ENCODE data around the gene RHAG. TPM values are rescaled to one million over a fixed set of nuclear protein-coding genes. Genes with fewer than 3 reads are reported as not detected.
"Not testable (repeated sequence)": the region's sequence is repeated elsewhere in the genome, so short reads cannot be mapped to it uniquely, and the experiment has no call there.

Gene RHAG
- polyA plus RNA-seq, 1 donor: 1.3 TPM

- no peak overlapping the region for H3K27ac ChIP-seq (ENCODE audit: low read length)
- no peaks in the 10 kb centered on the region for H3K4me1 ChIP-seq (ENCODE audit: control insufficient read depth, insufficient read depth, low read length)
- H3K27me3 ChIP-seq (ENCODE audit: control insufficient read depth, insufficient read depth, low read length): no peaks in the 10 kb centered on the region
- no peaks in the 10 kb centered on the region for H3K36me3 ChIP-seq (ENCODE audit: control insufficient read depth, insufficient read depth, low read length)
- WGBS (ENCODE audit: insufficient coverage, low lambda C conversion rate): no CpG with 5 or more reads among the region's 1 CpG
- H3K9me3 ChIP-seq (ENCODE audit: control insufficient read depth, low read depth, low read length): no peaks in the 10 kb centered on the region
- no peak for DNase-seq
- H3K4me3 ChIP-seq (ENCODE audit: low read length): no peak overlapping the region
These were observed 27.4 kb downstream of the RHAG start for GRCh38 chr6:49609285-49609684.

- not testable (repeated sequence) for H3K27me3 ChIP-seq (ENCODE audit: control insufficient read depth, insufficient read depth, low read length); H3K4me1 ChIP-seq (ENCODE audit: control insufficient read depth, insufficient read depth, low read length); H3K4me3 ChIP-seq (ENCODE audit: low read length); H3K36me3 ChIP-seq (ENCODE audit: control insufficient read depth, insufficient read depth, low read length); DNase-seq; H3K27ac ChIP-seq (ENCODE audit: low read length); H3K9me3 ChIP-seq (ENCODE audit: control insufficient read depth, low read depth, low read length)
- WGBS (ENCODE audit: insufficient coverage, low lambda C conversion rate): no CpG with 5 or more reads among the region's 9 CpGs
These were observed 28.4 kb downstream of the RHAG start for GRCh38 chr6:49608275-49608674.

- Histone ChIP-seq H3K36me3 (ENCODE audit: control insufficient read depth, insufficient read depth, low read length) (no peaks in the 10 kb centered on the region), H3K27ac (ENCODE audit: low read length) (no peak overlapping the region), H3K27me3 (ENCODE audit: control insufficient read depth, insufficient read depth, low read length) (no peaks in the 10 kb centered on the region), H3K4me1 (ENCODE audit: control insufficient read depth, insufficient read depth, low read length) (no peaks in the 10 kb centered on the region), H3K4me3 (ENCODE audit: low read length) (no peak overlapping the region), H3K9me3 (ENCODE audit: control insufficient read depth, low read depth, low read length) (no peaks in the 10 kb centered on the region)
- no peak for DNase-seq
These were observed 29.2 kb downstream of the RHAG start for GRCh38 chr6:49607391-49607982.

DNA sequence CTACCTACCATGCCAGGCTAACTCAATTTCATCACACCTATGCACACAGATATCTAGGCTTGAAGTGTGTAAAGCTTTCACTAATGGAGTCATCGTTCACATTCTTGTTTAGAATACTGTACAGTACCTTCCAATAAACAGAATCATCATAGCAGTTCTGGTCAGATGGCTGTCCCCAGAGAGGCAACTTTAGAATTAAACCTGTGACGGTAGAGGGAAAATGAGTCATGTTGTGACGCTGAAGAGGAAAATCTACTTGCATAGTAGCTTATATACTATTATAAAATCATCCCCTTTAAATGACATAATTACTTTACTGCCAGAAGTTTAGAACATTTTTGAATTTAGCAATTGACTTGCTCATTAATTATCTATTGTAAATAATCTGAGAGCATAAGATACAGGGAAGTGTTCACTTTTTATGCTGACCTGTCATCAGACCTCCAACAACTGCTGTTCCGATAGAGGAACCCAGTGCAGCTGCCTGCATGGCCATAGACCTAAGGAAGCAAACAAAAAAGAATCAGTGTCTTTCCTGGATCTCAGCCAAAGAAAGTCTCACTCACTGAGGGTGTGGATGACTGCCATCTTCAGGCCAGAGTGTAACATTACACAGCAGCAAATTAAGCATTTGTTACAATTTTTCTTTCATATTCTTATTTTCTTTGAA, 29.8 kb downstream of the RHAG start:
- no peaks in the 10 kb centered on the region for H3K36me3 ChIP-seq (ENCODE audit: control insufficient read depth, insufficient read depth, low read length)
- H3K27me3 ChIP-seq (ENCODE audit: control insufficient read depth, insufficient read depth, low read length): no peaks in the 10 kb centered on the region
- H3K27ac ChIP-seq (ENCODE audit: low read length): no peak overlapping the region
- WGBS (ENCODE audit: insufficient coverage, low lambda C conversion rate): 40% methylated on average over 2 of the region's 4 CpGs
- DNase-seq: peak; percentile 64 to 65
- H3K9me3 ChIP-seq (ENCODE audit: control insufficient read depth, low read depth, low read length): no peaks in the 10 kb centered on the region
- H3K4me1 ChIP-seq (ENCODE audit: control insufficient read depth, insufficient read depth, low read length): no peaks in the 10 kb centered on the region
- no peak overlapping the region for H3K4me3 ChIP-seq (ENCODE audit: low read length)

DNA sequence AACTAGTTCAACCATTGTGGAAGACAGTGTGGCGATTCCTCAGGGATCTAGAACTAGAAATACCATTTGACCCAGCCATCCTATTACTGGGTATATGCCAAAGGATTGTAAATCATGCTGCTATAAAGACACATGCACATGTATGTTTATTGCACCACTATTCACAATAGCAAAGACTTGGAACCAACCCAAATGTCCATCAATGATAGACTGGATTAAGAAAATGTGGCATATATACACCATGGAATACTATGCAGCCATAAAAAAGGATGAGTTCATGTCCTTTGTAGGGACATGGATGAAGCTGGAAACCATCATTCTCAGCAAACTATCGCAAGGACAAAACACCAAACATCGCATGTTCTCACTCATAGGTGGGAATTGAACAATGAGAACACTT, 32.6 kb downstream of the RHAG start:
- WGBS (ENCODE audit: insufficient coverage, low lambda C conversion rate): no CpG with 5 or more reads among the region's 3 CpGs
- H3K36me3 ChIP-seq (ENCODE audit: control insufficient read depth, insufficient read depth, low read length): not testable (repeated sequence)

DNA sequence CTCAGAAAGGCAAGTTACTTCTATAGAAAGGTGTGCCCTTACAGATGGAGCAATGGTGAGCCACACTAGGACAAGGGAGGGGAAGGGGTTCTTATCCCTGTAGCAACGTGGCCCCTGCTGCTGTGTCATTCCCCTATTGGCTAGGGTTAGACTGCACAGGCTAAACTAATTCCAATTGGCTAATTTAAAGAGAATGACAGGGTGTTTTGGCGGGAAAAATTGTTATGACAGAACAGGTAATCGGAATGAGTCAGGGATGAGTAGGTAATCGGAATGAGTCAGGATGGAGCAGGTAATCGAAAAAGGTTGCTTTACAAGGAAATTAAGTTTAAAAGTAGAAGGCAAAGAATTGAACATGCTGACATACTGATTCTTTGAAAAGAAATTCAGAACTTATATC, 49.4 kb downstream of the RHAG start:
- not testable (repeated sequence) for H3K4me3 ChIP-seq (ENCODE audit: low read length); H3K36me3 ChIP-seq (ENCODE audit: control insufficient read depth, insufficient read depth, low read length); H3K27me3 ChIP-seq (ENCODE audit: control insufficient read depth, insufficient read depth, low read length); H3K9me3 ChIP-seq (ENCODE audit: control insufficient read depth, low read depth, low read length); H3K27ac ChIP-seq (ENCODE audit: low read length); H3K4me1 ChIP-seq (ENCODE audit: control insufficient read depth, insufficient read depth, low read length); DNase-seq
- WGBS (ENCODE audit: insufficient coverage, low lambda C conversion rate): 100% methylated on average over 4 of the region's 5 CpGs

More for the DNA sequence above, 32.6 kb downstream of the RHAG start:
- H3K9me3 ChIP-seq (ENCODE audit: control insufficient read depth, low read depth, low read length); H3K4me1 ChIP-seq (ENCODE audit: control insufficient read depth, insufficient read depth, low read length); H3K4me3 ChIP-seq (ENCODE audit: low read length); H3K27me3 ChIP-seq (ENCODE audit: control insufficient read depth, insufficient read depth, low read length); H3K27ac ChIP-seq (ENCODE audit: low read length); DNase-seq: not testable (repeated sequence)

- Histone ChIP-seq H3K27me3 (ENCODE audit: control insufficient read depth, insufficient read depth, low read length) (no peaks in the 10 kb centered on the region), H3K9me3 (ENCODE audit: control insufficient read depth, low read depth, low read length) (no peaks in the 10 kb centered on the region), H3K27ac (ENCODE audit: low read length) (no peak overlapping the region), H3K4me3 (ENCODE audit: low read length) (no peak overlapping the region), H3K36me3 (ENCODE audit: control insufficient read depth, insufficient read depth, low read length) (no peaks in the 10 kb centered on the region), H3K4me1 (ENCODE audit: control insufficient read depth, insufficient read depth, low read length) (no peaks in the 10 kb centered on the region)
- 60% methylated on average over 1 of the region's 1 CpG for WGBS (ENCODE audit: insufficient coverage, low lambda C conversion rate)
- DNase-seq: no peak
These were observed 54.1 kb downstream of the RHAG start for GRCh38 chr6:49582529-49582928.

- no peaks in the 10 kb centered on the region for H3K9me3 ChIP-seq (ENCODE audit: control insufficient read depth, low read depth, low read length)
- DNase-seq: no peak
- H3K27ac ChIP-seq (ENCODE audit: low read length): no peak overlapping the region
- no peaks in the 10 kb centered on the region for H3K4me1 ChIP-seq (ENCODE audit: control insufficient read depth, insufficient read depth, low read length)
- H3K36me3 ChIP-seq (ENCODE audit: control insufficient read depth, insufficient read depth, low read length): no peaks in the 10 kb centered on the region
- no peaks in the 10 kb centered on the region for H3K27me3 ChIP-seq (ENCODE audit: control insufficient read depth, insufficient read depth, low read length)
- no peak overlapping the region for H3K4me3 ChIP-seq (ENCODE audit: low read length)
These were observed 57.0 kb downstream of the RHAG start for GRCh38 chr6:49579649-49580048.

DNA sequence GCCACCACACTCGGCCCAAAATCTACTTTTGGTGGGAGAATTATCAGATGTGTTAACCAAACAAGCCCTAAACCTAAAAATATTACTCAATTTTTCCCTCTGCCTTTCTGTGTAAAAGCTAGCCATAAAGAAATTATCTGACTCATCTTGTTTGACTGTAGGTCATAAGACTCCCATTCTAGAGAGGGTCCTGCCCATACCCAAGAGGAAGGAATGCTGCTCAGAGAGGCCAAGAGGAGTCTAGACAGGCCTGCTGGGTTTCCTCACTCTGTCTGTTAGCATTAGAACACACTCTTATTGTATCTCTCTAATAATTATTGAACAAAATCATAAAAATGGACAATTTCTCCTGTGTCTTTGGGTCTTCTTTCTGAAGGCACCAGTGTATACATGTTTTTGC, 60.0 kb downstream of the RHAG start:
- no CpG with 5 or more reads among the region's 1 CpG for WGBS (ENCODE audit: insufficient coverage, low lambda C conversion rate)
- Histone ChIP-seq H3K9me3 (ENCODE audit: control insufficient read depth, low read depth, low read length) (peaks cover 2% of the 10 kb centered on the region), H3K36me3 (ENCODE audit: control insufficient read depth, insufficient read depth, low read length) (no peaks in the 10 kb centered on the region), H3K4me1 (ENCODE audit: control insufficient read depth, insufficient read depth, low read length) (no peaks in the 10 kb centered on the region), H3K27me3 (ENCODE audit: control insufficient read depth, insufficient read depth, low read length) (no peaks in the 10 kb centered on the region), H3K4me3 (ENCODE audit: low read length) (no peak overlapping the region), H3K27ac (ENCODE audit: low read length) (no peak overlapping the region)
- no peak for DNase-seq

DNA sequence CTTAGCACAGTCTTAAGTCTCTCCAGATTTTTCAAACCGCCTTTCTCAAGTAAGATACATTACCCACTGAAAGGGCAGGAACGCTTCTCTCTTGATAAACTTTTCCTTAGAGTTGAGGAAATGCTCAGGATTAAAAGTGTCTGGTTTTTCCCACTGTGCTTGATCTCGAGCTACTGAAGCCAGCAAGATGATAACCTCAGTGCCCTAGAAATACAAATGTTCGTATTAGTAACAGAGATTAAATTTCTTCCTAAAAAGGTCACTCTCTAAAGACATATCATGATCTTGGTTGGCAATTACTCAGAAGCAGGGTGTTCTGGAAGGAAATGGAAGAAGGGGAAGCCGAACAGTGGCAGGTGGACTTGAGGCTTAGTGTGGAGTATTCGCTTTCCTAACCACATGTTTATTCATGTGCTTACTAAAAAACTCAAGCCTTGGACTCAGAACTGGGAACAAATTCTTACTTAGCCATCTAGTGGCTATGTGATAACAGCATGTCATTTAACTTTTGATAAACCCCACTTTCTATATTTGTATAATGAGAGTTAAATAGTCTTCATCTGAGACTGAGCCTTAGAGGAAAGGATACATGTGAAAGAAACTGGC, 66.1 kb downstream of the RHAG start:
- no peaks in the 10 kb centered on the region for H3K4me1 ChIP-seq (ENCODE audit: control insufficient read depth, insufficient read depth, low read length)
- H3K9me3 ChIP-seq (ENCODE audit: control insufficient read depth, low read depth, low read length): peaks cover 2% of the 10 kb centered on the region
- no peak for DNase-seq
- no CpG with 5 or more reads among the region's 6 CpGs for WGBS (ENCODE audit: insufficient coverage, low lambda C conversion rate)
- no peak overlapping the region for H3K27ac ChIP-seq (ENCODE audit: low read length)
- H3K36me3 ChIP-seq (ENCODE audit: control insufficient read depth, insufficient read depth, low read length): no peaks in the 10 kb centered on the region
- H3K27me3 ChIP-seq (ENCODE audit: control insufficient read depth, insufficient read depth, low read length): no peaks in the 10 kb centered on the region
- H3K4me3 ChIP-seq (ENCODE audit: low read length): no peak overlapping the region

DNA sequence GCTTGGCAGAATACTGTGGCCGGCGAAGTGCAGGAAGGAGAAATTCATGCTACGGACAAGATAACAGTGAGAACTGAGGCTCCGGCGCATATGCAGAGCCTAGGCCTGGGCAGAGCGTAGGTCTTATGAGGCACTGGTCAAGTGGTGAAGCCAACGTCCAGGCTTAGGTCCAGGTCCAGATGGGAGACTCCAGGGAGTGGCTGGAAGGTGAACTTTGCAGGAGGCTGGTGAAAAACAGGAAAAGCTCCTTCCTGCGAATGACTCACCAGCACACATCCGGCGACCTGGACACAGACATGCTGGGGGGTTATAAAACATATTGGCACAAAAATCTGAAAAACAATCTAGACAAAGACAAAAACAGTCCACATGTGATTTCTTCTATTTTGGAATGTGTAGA, 70.8 kb downstream of the RHAG start:
- no CpG with 5 or more reads among the region's 10 CpGs for WGBS (ENCODE audit: insufficient coverage, low lambda C conversion rate)
- no peak for DNase-seq
- Histone ChIP-seq H3K36me3 (ENCODE audit: control insufficient read depth, insufficient read depth, low read length) (no peaks in the 10 kb centered on the region), H3K4me1 (ENCODE audit: control insufficient read depth, insufficient read depth, low read length) (no peaks in the 10 kb centered on the region), H3K4me3 (ENCODE audit: low read length) (no peak overlapping the region), H3K9me3 (ENCODE audit: control insufficient read depth, low read depth, low read length) (no peaks in the 10 kb centered on the region), H3K27me3 (ENCODE audit: control insufficient read depth, insufficient read depth, low read length) (no peaks in the 10 kb centered on the region), H3K27ac (ENCODE audit: low read length) (no peak overlapping the region)
